Measurements from ENCODE around the gene KIF1A.

KIF1A gene

GRCh38 chr2:240728827-240729226 is 91.2 kb downstream of the KIF1A start:
- no peak for DNase-seq

- DNase-seq = no peak
Observed at GRCh38 chr2:240728361-240728760, 91.7 kb downstream of the KIF1A start.

DNA sequence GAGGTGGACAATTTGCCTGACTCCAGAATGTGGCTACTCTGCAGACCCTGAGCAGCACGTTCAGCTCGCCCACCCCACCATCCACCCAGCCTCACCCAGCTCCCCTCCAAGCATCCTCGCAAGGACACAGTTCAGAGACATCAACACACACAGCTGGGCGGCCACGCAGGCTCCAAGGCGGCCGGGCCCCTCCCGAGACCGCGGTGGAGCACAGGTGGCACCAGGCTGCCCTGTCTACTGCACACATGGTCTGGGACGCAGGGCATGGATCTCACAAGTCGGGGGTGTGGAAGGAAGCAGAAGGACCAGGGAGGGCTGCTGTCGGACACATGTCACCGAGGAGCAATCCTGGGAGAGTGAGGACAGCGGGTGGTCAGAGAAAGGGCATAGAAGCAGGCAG is 92.1 kb downstream of the KIF1A start:
- DNase-seq = no peak

DNA sequence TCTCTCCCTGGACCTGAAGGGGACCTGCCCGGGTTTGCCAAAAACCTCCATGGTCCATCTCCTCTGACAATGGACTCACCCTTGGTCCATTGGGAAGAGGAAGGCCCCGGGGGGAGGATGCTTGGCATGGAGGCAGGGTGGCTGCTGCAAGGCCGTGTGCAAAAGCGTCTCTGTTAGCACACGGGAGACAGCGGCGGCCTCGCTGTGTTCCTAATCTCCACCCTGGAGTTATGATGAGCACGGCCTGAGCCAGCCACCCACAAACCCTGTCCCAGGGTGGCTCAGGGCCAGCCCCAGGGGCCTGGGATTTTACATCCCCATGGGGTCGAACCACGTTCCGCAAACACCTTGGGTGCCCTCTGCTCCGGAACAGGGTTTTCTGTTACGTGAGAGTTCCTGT is 92.6 kb downstream of the KIF1A start:
- peak; percentile 15 for DNase-seq

DNA sequence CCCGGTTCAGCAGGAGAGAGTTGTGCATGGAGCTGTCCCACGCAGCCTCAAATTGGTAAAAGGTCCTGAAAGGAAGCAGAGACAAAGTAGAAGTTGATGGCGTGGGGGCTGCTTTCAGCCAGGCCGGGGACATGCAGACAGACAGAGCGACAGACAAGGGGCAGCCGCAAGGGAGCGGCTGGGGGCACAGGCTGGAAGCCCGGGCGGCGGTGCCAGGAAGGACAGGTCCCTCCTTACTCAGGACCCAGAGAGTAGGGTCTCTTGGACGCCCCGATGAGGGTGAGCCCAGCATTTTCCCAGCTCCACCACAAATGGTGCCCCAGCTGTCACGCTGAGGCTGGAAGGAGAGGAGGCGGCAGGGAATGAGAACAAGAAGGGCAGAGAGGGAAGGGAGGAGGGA is 93.1 kb downstream of the KIF1A start:
- no peak for DNase-seq

DNA sequence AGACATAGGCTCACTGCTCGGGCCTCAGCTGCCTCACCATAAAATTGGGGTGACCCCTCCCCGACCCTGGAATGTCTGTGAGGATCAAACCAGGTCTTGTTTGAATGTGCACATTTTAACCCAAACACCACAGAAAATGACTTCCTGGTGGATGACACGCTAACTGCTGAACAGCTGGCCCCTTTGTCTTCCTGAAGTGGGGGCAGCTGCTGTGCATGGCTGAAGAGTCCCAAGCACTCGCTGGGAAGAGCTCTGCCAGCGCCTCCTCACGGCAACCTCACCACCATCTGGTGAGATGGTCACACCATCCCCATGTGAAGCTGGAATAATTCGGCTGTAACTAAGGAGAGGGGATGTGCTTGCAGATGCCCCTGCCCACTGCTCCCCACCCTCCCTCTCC is 94.3 kb downstream of the KIF1A start:
- DNase-seq = no peak

- no peak for DNase-seq
Observed at GRCh38 chr2:240725266-240725665, 94.8 kb downstream of the KIF1A start.

DNA sequence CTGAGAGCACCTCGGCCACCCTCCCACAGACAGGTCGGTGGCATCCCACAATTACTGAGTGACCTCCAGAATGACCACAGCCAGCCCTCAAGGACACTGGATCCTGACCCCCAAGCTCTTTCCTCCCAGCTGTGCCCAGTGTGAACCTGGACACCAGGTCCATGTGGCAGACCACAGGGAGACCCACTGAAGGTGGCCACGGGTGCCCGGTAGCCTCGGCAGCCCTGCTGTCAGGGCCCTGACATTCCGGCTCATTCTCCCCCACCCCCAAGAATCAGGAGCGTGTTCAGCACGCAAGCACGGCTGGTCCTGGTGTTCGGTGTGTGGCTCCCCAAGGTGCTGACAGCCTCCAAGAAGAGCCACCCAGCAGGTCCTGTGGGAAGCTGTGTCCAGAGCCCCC is 95.6 kb downstream of the KIF1A start:
- DNase-seq = no peak

DNA sequence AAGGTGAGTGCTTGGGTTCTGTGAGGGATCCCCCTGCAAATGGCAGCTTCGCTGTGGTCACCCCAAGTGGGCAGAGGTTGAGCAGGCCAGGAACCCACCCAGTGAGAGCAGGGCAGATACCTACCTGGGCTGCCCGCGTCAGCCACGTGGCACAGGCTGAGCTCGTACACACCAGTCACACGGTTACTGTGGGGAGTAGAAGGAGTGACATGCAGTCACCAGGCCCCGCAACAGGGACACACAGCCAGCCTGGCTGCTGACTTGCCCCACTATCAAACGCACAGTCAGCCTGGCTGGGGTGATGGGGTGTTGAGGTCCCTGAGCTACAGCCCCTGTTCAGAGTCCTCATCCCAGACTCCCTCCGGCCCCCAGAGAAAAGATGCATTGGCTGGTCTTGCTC is 96.2 kb downstream of the KIF1A start:
- DNase-seq = no peak

DNA sequence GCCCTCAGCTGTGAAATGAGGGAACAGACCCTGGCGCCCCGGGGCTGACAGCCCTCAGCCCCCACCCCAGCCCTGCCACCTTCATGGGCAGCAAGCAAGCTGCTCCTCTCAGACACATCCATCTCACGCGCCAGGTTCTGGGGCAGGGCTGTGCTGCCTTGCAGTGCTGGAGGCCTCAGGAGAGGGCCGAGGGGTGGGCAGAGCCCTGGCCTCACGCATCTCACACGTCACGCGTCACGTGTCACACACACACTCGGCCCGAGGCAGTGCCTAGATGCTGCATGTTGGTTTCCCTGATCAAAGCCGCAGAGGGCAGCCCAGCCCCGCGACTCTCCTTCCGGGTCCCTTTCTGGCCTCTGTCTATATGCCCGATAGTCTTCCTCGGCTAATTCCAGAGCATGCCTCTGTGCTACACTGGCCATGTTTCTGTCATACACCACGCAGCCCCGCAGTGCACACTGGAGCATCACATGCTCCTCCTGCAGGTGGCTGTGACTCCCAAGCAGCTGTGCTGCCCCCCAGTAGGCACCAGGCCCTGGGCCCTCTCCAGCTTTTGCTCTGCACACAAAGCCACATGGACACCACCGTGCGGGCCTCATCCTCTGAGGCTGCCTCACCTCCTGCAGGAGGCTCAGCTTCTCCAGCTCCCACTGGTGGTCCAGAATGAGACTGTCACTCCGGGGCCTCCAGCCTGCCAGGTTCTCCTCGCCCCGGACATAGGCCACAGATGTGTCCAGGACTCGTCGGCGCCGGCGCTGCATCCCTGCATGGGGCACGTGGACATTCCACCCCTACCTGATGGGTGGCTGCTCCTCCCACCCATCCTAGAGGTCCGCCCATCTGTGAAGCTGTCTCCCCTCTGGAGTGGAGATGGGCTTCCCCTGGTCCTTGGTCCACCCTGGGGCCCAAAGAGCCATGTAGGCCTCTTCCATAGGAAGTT is 97.0 kb downstream of the KIF1A start:
- no peak for DNase-seq

GRCh38 chr2:240722376-240722775 is 97.6 kb downstream of the KIF1A start:
- no peak for DNase-seq

- DNase-seq = no peak
Observed at GRCh38 chr2:240721596-240722180, 98.3 kb downstream of the KIF1A start.

- no peak for DNase-seq
Observed at GRCh38 chr2:240720686-240721595, 99.1 kb downstream of the KIF1A start.

DNA sequence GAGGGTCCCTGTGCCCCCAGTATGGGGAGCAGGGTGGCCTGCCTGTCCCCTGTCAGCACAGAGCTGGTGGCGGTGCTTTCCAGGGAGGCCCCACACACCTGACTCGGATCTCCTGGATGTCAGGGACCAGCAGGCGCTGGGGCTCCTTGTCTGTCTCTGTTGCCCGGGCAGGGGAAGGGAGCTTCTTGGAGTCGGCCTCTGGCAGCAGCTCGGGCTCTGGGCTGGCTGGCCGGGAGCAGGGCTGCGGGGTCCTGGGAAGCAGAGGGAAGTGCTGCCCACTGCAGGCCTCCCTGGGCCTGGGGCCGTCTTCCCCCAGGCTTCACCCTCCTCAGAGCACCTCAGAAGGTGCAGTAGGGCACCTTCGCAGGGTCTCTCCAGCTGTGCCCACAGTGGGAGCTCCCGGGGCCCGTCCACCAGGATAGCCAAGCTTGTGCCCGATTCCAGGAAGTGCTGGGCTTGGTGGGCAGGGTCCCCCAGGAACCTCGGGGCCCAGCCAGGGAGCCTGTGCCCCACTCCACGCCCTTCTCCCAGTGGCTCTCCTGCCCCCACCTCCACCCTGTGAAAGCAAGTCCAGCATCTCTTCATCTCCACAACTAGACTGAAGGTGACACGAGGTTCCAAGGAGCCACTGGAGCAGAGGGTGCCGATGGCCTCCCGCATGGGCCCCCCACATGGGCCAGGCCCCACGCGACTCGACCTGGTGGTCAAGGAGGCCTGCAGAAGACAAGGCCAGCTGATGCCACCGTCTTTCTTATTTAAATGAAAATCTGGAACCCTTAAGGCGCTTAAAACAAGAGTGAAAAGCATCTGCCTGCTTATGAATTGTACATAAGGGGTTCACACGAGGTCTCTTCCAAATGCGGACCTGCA is 100.1 kb downstream of the KIF1A start:
- DNase-seq = no peak

DNA sequence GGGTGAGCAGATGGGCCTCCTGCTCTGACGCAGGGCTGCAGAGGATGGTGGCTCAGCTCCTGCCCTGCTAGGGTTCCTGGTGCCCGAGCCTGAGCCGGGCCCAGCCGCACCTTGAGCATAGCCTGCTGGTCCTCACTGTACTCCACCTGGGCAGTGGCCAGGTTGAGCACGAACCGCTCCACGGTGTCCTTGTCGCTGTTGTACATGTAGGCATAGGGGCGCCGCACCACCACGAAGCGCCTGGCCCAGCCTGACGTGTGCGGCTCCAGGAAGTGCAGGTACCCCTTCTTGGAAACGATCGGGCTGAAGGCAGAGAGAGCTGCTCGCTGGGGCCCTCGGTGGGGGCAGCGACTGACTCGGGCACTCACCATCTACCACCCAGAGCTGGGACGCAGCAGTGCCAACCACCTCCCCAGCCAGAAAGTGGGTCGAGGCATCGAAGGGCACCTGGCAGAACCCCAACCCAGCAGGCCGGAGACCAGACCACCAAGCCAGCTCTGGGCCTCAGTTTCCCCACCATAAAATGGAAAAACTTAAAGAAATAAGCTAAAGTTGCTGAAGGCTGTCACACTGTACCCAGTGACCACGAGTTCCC is 101.0 kb downstream of the KIF1A start:
- no peak for DNase-seq

DNA sequence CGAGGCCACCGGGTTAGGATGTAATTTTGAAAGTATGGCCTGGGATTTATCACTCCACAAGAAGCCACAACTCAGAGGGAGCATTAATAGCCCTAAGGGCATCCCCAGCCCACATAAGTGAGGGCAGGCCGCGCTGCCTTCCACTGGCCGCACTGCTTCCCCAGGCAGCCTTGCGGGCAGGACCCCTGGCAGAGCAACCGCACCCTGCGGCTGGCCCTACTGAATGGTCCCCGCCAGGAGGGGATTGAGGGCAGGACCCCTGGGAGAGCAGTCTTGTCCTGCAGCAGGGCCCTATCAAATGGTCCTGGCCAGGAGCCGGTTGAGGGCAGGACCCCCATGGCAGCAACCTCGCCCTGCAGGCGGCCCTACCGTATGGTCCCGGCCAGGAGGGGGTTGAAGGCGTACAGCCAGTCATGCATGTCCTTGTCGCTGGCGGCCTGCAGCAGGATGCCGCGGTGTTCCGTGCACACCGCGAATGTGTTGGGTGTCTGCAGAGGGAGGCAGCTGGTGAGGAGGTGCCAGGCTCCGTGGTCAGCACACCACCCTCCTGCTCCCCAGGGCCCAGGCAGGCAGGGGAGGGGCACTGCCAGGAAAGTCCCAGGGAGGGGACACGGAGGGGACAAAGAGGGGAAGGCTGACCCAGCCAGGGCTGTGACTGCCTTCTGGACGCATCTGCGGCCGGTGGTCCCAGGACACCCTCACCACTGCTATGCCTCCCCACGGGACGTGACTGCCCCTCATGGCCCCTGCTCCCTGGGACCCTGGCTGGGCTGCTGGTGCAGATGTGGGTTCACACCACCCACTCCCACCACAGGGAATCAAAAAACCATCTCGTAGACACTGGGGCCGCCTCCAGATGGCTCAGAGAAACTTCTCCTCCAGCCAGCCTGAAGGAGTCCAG is 102.1 kb downstream of the KIF1A start:
- no peak for DNase-seq

DNA sequence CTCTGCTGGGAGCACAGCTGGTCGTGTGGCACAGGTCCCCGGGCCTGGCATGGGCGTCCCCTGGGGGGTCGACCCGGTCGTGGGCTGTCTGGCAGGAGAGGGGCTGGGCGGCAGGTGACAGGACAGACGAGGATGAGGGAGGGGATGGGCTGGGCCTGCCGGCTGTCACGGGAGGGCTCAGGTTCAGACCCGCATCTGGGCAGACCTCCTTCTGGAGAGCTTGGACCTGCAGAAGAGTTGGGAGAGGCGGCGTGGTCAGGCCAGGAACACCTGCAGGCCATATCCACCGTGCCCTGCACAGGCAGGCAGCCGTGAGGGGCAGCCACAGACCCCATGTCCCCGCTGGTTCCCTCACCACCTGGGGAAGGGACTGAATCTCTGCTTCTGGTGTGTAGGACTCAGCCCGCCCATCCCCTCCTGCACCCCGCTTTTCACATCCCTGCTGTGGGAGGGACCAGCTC is 102.8 kb downstream of the KIF1A start:
- no peak for DNase-seq

DNA sequence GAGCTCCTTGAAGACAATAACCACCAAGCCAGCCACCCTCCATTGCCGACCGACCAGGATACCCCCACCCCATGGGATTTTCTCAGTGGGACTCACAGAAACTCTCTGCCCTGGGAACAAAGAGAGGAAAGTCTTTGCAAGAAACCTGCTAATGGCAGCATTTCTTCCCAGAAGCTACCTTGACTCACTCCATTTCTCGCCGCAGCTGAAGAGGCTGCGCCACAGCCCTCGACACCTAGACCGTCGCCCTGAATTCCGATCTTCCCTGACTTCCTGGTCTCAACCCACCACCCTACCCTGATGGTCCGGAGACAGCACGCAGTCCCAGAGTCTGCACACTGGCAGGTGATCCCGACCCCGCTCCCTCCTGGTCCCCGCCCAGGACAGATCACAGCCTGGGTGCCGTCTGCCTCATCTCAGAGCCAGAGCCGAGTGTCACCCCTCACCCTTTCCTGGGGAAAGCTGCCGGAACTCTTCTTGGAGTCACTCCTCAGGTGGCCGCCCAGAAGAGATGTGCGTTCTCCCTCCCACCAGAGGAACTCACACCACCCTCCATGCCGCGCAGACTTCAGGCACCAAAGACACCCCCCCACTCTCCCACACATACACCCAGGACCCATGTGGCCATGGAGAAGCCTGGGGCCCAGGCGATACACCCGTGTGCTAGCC is 103.8 kb downstream of the KIF1A start:
- no peak for DNase-seq

GRCh38 chr2:240714747-240715725 is 105.0 kb downstream of the KIF1A start:
- no peak for DNase-seq
